BLaER1 treated with 17β-estradiol and CSF1 and Interleukin-3, amounts not matched to agents 10 nM and 100 nM (cell line): ENCODE data around the gene PADI2.
A peak's percentile ranks its signal among the peaks of the same experiment; 100 is the strongest.
"Not testable (repeated sequence)": the region's sequence is repeated elsewhere in the genome, so short reads cannot be mapped to it uniquely, and the experiment has no call there.

ENCODE experiments used
- H3K27ac ChIP-seq, 11 experiments: shearing (Covaris generic); formaldehyde crosslinking; 2 replicates each; pipeline ENCODE4 v1.8.1; 2022
- H3K27me3 ChIP-seq, 11 experiments: shearing (Covaris generic); formaldehyde crosslinking; 2 replicates each; pipeline ENCODE4 v1.8.1; 2022
- H3K36me3 ChIP-seq, 11 experiments: shearing (Covaris generic); formaldehyde crosslinking; 2 replicates each; pipeline ENCODE4 v1.8.1; 2022
- H3K4me1 ChIP-seq, 10 experiments: shearing (Covaris generic); formaldehyde crosslinking; 2 replicates each; pipeline ENCODE4 v1.8.1; 2022
- H3K4me2 ChIP-seq, 11 experiments: shearing (Covaris generic); formaldehyde crosslinking; 2 replicates each; pipeline ENCODE4 v1.8.1; 2022
- H3K4me3 ChIP-seq, 10 experiments: shearing (Covaris generic); formaldehyde crosslinking; 2 replicates each; pipeline ENCODE4 v1.8.1; 2022
- H3K9ac ChIP-seq, 11 experiments: shearing (Covaris generic); formaldehyde crosslinking; 2 replicates each; pipeline ENCODE4 v1.8.1; 2022
- H3K9me3 ChIP-seq, 11 experiments: shearing (Covaris generic); formaldehyde crosslinking; replicated peaks in 1 of 11; 2 replicates each; pipeline ENCODE4 v1.8.1; 2022
- H4K20me1 ChIP-seq, 11 experiments: shearing (Covaris generic); formaldehyde crosslinking; 2 replicates each; pipeline ENCODE4 v1.8.1; 2022
- Cebpa-rat ChIP-seq, 11 experiments: shearing (Covaris generic); IDR thresholded peaks; 2 replicates each; pipeline ENCODE4 v1.8.1; 2022

The PADI2 gene

DNA sequence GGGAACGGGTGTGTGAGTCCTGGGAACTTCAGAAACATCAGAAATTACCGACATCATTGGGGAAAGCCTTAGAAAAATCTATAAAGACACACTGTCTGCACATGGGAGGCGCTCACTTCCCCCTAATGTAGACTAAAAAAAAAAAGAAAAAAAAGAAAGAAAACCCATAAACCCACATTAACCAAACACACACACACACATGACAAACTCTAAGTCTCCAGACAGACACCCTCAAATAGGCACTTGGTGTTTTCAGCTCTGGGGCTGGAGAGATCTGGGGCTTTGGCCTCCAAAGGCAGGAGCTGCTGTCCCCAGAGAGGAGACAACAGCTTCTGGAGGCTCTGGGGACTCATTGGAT is 52.2 kb downstream of the PADI2 start:
- peaks cover 0 to 7% (median 0%) of the 10 kb centered on the region in 11 experiments; a peak in 2 of 22 replicates for H3K36me3 ChIP-seq
- peak overlapping the region in 6 of 11 experiments; percentile 12 to 63 (median 33); a peak in 6 of 22 replicates for H3K9ac ChIP-seq
- peak overlapping the region in 9 of 11 experiments; percentile 1 to 72 (median 47); a peak in 15 of 22 replicates for H3K4me2 ChIP-seq
- H3K9me3 ChIP-seq: peaks cover 14 to 28% (median 23%) of the 10 kb centered on the region in 11 experiments
- H3K27me3 ChIP-seq: no peaks in the 10 kb centered on the region
- no peak overlapping the region for H3K4me3 ChIP-seq
- TF ChIP-seq Cebpa-rat (IDR thresholded peaks at IDR 0.05): peak in 2 of 11 experiments; percentile 4; a peak in 2 of 22 replicates
- peak overlapping the region in 8 of 11 experiments; percentile 17 to 81 (median 58); a peak in 15 of 22 replicates for H3K27ac ChIP-seq
- no peaks in the 10 kb centered on the region for H4K20me1 ChIP-seq
- peaks cover 0 to 57% (median 29%) of the 10 kb centered on the region in 10 experiments; a peak in 13 of 20 replicates for H3K4me1 ChIP-seq

DNA sequence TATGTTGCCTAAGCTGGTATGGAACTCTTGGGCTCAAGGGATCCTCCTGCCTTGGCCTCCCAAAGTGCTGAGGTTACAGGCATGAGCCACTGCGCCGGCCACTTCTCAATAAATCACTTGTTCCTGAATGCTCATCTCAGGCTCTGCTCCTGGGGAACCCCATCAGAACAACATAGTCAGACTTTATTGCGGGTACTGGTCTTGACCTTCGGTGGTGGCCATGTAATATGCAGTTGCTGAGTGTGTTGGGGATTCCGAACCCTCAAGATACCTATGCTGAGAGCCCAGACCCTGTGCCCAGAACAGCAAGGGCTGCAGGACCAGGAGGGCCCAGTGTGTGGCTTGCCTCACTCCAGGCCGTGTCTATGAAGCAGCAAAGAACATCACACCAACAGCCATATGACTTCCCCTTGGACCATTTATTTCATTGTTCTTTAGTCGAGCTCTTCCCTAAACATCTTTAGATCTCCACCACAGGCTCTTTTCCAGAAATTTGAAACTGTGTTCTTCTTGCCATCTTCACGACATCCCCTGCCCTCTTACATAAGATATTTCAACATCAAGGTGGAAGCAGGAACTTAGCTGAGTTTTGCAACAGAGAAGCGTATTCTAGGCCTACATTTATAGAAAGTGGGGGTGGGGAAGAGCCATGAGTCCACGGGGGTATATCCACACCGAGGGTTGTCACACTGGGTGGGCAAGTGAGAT is 52.7 kb downstream of the PADI2 start:
- H4K20me1 ChIP-seq: no peaks in the 10 kb centered on the region
- no peak overlapping the region for H3K4me3 ChIP-seq
- no peaks in the 10 kb centered on the region for H3K27me3 ChIP-seq
- peak overlapping the region in 8 of 11 experiments; percentile 17 to 81 (median 58); a peak in 15 of 22 replicates for H3K27ac ChIP-seq
- H3K4me1 ChIP-seq: peaks cover 0 to 62% (median 31%) of the 10 kb centered on the region in 10 experiments; a peak in 13 of 20 replicates
- TF ChIP-seq Cebpa-rat (IDR thresholded peaks at IDR 0.05): peak in 6 of 11 experiments; percentile 22 to 58 (median 50); a peak in 5 of 22 replicates
- H3K9me3 ChIP-seq: peaks cover 14 to 28% (median 23%) of the 10 kb centered on the region in 11 experiments
- H3K9ac ChIP-seq: peak overlapping the region in 5 of 11 experiments; percentile 5 to 63 (median 34); a peak in 7 of 22 replicates
- H3K36me3 ChIP-seq: peaks cover 0 to 7% (median 0%) of the 10 kb centered on the region in 11 experiments; a peak in 2 of 22 replicates
- H3K4me2 ChIP-seq: peak overlapping the region in 9 of 11 experiments; percentile 1 to 72 (median 47); a peak in 15 of 22 replicates

DNA sequence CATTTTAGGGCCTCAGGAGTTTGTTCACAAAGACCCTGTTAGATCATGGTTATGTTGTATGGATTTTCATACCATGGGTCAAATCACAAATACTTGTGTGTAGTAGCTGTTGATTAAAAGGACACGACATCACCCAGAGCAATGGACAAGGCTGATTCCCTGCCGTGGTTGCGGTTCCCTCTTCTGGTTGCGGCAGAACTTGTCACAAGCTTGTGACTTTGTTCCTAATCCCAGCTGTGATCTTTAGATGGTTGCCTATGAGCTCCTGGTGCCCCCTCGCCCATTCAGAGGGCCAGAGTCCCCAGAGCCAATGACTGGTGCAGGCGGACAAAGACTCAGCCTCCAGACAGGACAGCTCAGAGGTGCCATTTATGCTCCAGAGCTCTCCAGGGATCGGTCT is 53.6 kb downstream of the PADI2 start:
- H3K4me3 ChIP-seq: 0 out of 20 replicates have a peak overlapping the region, but pooled peaks of 1 of the 10 experiments have one; percentile 28
- TF ChIP-seq Cebpa-rat (IDR thresholded peaks at IDR 0.05): no peak

DNA sequence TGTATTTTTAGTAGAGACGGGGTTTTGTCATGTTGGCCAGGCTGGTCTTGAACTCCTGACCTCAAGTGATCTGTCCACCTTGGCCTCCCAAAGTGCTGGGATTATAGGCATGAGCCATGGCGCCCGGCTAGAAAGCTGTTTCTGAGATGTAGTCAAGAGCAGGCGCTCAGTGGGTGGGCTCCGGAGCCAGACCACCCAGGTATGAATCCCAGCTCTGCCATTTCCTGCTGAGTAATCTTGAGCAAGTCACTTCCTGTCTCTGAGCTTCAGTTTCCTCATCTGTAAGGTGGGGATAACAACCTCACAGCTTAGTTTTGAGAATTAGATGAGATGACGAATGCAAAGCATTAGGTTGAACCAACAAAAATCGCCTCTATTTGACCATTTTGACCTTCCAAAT is 56.5 kb downstream of the PADI2 start:
- peak overlapping the region in 7 of 11 experiments; percentile 25 to 56 (median 40); a peak in 11 of 22 replicates for H3K4me2 ChIP-seq
- H3K27me3 ChIP-seq, H3K9ac ChIP-seq, H3K36me3 ChIP-seq, H3K4me3 ChIP-seq, H4K20me1 ChIP-seq: not testable (repeated sequence)
- H3K9me3 ChIP-seq: peaks cover 14 to 28% (median 23%) of the 10 kb centered on the region in 11 experiments
- H3K4me1 ChIP-seq: peaks cover 0 to 72% (median 46%) of the 10 kb centered on the region in 10 experiments; a peak in 15 of 20 replicates
- H3K27ac ChIP-seq: peak overlapping the region in 1 of 11 experiments; percentile 17; a peak in 1 of 22 replicates

More for the DNA sequence above, 53.6 kb downstream of the PADI2 start:
- Histone ChIP-seq H3K9ac (peak overlapping the region in 2 of 11 experiments; percentile 32 to 63; a peak in 2 of 22 replicates), H3K27ac (peak overlapping the region in 7 of 11 experiments; percentile 0 to 81 (median 66); a peak in 11 of 22 replicates), H4K20me1 (no peaks in the 10 kb centered on the region), H3K27me3 (no peaks in the 10 kb centered on the region), H3K36me3 (peaks cover 0 to 7% (median 0%) of the 10 kb centered on the region in 11 experiments; a peak in 2 of 22 replicates), H3K4me2 (peak overlapping the region in 5 of 11 experiments; percentile 47 to 72 (median 65); a peak in 10 of 22 replicates), H3K4me1 (peaks cover 0 to 71% (median 40%) of the 10 kb centered on the region in 10 experiments; a peak in 14 of 20 replicates), H3K9me3 (peaks cover 14 to 28% (median 23%) of the 10 kb centered on the region in 11 experiments)

DNA sequence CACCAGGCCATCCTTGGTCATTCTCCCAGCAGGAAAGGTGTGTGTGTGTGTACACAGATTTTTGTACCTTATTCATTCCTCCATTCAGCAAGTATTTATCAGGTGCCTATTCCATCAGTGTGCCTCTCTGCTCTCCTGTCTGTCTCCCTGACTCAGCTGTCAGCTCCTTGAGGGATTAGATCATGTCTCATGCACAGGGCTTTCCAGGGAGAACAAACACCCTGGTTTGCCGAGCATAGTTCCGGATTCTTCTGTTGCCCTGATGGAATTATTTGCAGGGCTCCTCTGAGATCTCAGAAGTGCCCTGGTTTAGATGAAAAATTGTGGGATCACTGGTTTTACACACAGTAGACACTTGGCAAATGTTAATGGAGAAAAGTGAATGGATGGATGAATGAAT is 57.4 kb downstream of the PADI2 start:
- Histone ChIP-seq H3K4me3 (no peak overlapping the region), H3K9ac (peak overlapping the region in 1 of 11 experiments; percentile 13; a peak in 1 of 22 replicates), H3K4me1 (peaks cover 0 to 63% (median 38%) of the 10 kb centered on the region in 10 experiments; a peak in 15 of 20 replicates), H3K9me3 (peaks cover 14 to 28% (median 23%) of the 10 kb centered on the region in 11 experiments), H3K36me3 (peaks cover 0 to 7% (median 0%) of the 10 kb centered on the region in 11 experiments; a peak in 2 of 22 replicates), H3K27ac (peak overlapping the region in 2 of 11 experiments; percentile 1 to 6; a peak in 2 of 22 replicates), H3K4me2 (peak overlapping the region in 5 of 11 experiments; percentile 41 to 69 (median 62); a peak in 9 of 22 replicates), H3K27me3 (no peaks in the 10 kb centered on the region), H4K20me1 (no peaks in the 10 kb centered on the region)
- TF ChIP-seq Cebpa-rat (IDR thresholded peaks at IDR 0.05): no peak

DNA sequence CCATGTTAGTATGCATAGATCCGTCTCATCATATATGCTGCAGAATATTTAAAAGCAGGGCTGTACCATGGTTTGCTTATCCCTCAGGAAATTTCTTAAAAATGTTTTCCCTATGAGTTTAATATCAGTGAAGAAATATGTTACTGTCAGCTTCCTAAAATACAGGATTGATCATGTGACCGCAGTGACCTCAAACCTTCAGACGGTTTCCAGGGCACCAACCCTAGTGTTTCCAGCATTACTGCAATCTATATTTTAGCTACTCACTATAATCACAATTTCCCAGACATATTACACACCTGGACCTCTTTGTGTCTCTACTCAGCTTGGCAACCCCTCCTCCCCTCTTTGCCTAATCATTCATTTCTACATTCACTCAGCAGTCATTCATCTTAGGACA is 57.8 kb downstream of the PADI2 start:
- H4K20me1 ChIP-seq: no peaks in the 10 kb centered on the region
- peak overlapping the region in 1 of 11 experiments; percentile 13; a peak in 1 of 22 replicates for H3K9ac ChIP-seq
- no peaks in the 10 kb centered on the region for H3K27me3 ChIP-seq
- no peak for TF ChIP-seq Cebpa-rat (IDR thresholded peaks at IDR 0.05)
- peaks cover 14 to 28% (median 23%) of the 10 kb centered on the region in 11 experiments for H3K9me3 ChIP-seq
- no peak overlapping the region for H3K4me3 ChIP-seq
- peaks cover 0 to 59% (median 33%) of the 10 kb centered on the region in 10 experiments; a peak in 15 of 20 replicates for H3K4me1 ChIP-seq
- peak overlapping the region in 5 of 11 experiments; percentile 41 to 69 (median 62); a peak in 9 of 22 replicates for H3K4me2 ChIP-seq
- H3K36me3 ChIP-seq: peaks cover 0 to 7% (median 0%) of the 10 kb centered on the region in 11 experiments; a peak in 2 of 22 replicates
- peak overlapping the region in 2 of 11 experiments; percentile 1 to 6; a peak in 2 of 22 replicates for H3K27ac ChIP-seq

DNA sequence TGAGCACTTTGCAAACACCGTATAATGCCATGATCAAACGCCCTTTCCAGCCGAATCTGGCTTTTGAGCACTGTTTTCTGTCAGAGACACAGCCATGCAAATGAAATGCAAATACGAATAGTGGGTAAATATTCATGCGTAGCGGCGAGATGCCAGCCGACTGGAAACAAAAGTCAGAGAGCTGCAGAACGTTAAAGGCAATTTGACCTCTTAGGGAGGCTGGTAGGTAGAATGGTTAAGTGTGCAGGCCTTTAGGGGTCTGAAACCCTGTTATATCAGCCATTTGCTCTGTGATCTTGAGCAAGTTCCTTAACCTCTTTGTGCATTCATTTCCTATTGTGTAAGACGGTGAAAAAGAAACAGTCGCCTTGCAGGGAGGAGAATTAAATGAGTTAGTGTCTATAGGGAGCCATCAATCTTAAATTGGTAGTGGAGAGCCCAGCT is 58.9 kb downstream of the PADI2 start:
- Histone ChIP-seq H4K20me1 (no peaks in the 10 kb centered on the region), H3K27me3 (no peaks in the 10 kb centered on the region), H3K36me3 (peaks cover 0 to 5% (median 0%) of the 10 kb centered on the region in 11 experiments; a peak in 2 of 22 replicates), H3K27ac (peak overlapping the region in 6 of 11 experiments; percentile 4 to 62 (median 30); a peak in 8 of 22 replicates), H3K4me2 (peak overlapping the region in 9 of 11 experiments; percentile 5 to 69 (median 41); a peak in 14 of 22 replicates), H3K4me3 (no peak overlapping the region), H3K4me1 (peaks cover 0 to 48% (median 28%) of the 10 kb centered on the region in 10 experiments; a peak in 15 of 20 replicates), H3K9me3 (peaks cover 8 to 16% (median 14%) of the 10 kb centered on the region in 11 experiments), H3K9ac (peak overlapping the region in 6 of 11 experiments; percentile 7 to 46 (median 22); a peak in 6 of 22 replicates)
- no peak for TF ChIP-seq Cebpa-rat (IDR thresholded peaks at IDR 0.05)
